ENCODE results near the gene TBC1D17.

Gene TBC1D17

GRCh38 chr19:49894011-49894664 lies 16.6 kb downstream of the TBC1D17 start:
- DNase-seq (ENCODE audit: low read depth) = no peak

GRCh38 chr19:49894879-49895565 lies 17.5 kb downstream of the TBC1D17 start:
- no peak for DNase-seq (ENCODE audit: low read depth)

- DNase-seq (ENCODE audit: low read depth) = no peak
Observed at GRCh38 chr19:49895566-49896297, 18.2 kb downstream of the TBC1D17 start.

- DNase-seq (ENCODE audit: low read depth) = no peak
Observed at GRCh38 chr19:49896863-49897621, 19.5 kb downstream of the TBC1D17 start, which contains the start of gene IL4I1. IL4I1 (minus strand) TSS chr19:49896887; CDS start chr19:49896160, 727 bp downstream.

GRCh38 chr19:49904136-49904535 lies 26.6 kb downstream of the TBC1D17 start:
- no peak for DNase-seq (ENCODE audit: low read depth)

- no peak for DNase-seq (ENCODE audit: low read depth)
Observed at GRCh38 chr19:49906879-49907564, 29.5 kb downstream of the TBC1D17 start.

- no peak for DNase-seq (ENCODE audit: low read depth)
Observed at GRCh38 chr19:49907745-49908446, 30.4 kb downstream of the TBC1D17 start.

GRCh38 chr19:49908480-49909420 lies 31.2 kb downstream of the TBC1D17 start:
- no peak for DNase-seq (ENCODE audit: low read depth)

GRCh38 chr19:49910179-49910578 lies 32.7 kb downstream of the TBC1D17 start:
- DNase-seq (ENCODE audit: low read depth) = no peak

GRCh38 chr19:49911381-49912145 lies 34.1 kb downstream of the TBC1D17 start:
- no peak for DNase-seq (ENCODE audit: low read depth)

- DNase-seq (ENCODE audit: low read depth) = no peak
Observed at GRCh38 chr19:49912965-49913685, 35.6 kb downstream of the TBC1D17 start.

GRCh38 chr19:49913720-49914119 lies 36.2 kb downstream of the TBC1D17 start:
- DNase-seq (ENCODE audit: low read depth) = no peak

- DNase-seq (ENCODE audit: low read depth) = no peak
Observed at GRCh38 chr19:49915271-49915670, 37.8 kb downstream of the TBC1D17 start.

- DNase-seq (ENCODE audit: low read depth) = no peak
Observed at GRCh38 chr19:49916839-49917733, 39.6 kb downstream of the TBC1D17 start.

- no peak for DNase-seq (ENCODE audit: low read depth)
Observed at GRCh38 chr19:49918089-49918488, 40.6 kb downstream of the TBC1D17 start.

- no peak for DNase-seq (ENCODE audit: low read depth)
Observed at GRCh38 chr19:49920624-49921363, 43.3 kb downstream of the TBC1D17 start.

Data from non-pigmented ciliary epithelial cell (primary cell).